BLaER1 (cell line): Measurements from ENCODE around the gene OGFR.

Experiments
- H3K27ac ChIP-seq: shearing (Covaris generic); formaldehyde crosslinking; 2 replicates; pipeline ENCODE4 v1.8.1; 2022
- H3K27me3 ChIP-seq: shearing (Covaris generic); formaldehyde crosslinking; 2 replicates; pipeline ENCODE4 v1.8.1; 2022
- H3K36me3 ChIP-seq: shearing (Covaris generic); formaldehyde crosslinking; 2 replicates; pipeline ENCODE4 v1.8.1; 2022
- H3K4me1 ChIP-seq: shearing (Covaris generic); formaldehyde crosslinking; 2 replicates; pipeline ENCODE4 v1.8.1; 2022
- H3K4me2 ChIP-seq: shearing (Covaris generic); formaldehyde crosslinking; 2 replicates; pipeline ENCODE4 v1.8.1; 2022
- H3K4me3 ChIP-seq: shearing (Covaris generic); formaldehyde crosslinking; 2 replicates; pipeline ENCODE4 v1.8.1; 2022
- H3K9ac ChIP-seq: shearing (Covaris generic); formaldehyde crosslinking; 2 replicates; pipeline ENCODE4 v1.8.1; 2022
- H3K9me3 ChIP-seq: shearing (Covaris generic); formaldehyde crosslinking; 2 replicates; pipeline ENCODE4 v1.8.1; 2022
- H4K20me1 ChIP-seq: shearing (Covaris generic); formaldehyde crosslinking; 2 replicates; pipeline ENCODE4 v1.8.1; 2022
- Cebpa-rat ChIP-seq: shearing (Covaris generic); IDR thresholded peaks from 2 replicates; pipeline ENCODE4 v1.8.1; 2022

Gene OGFR

DNA sequence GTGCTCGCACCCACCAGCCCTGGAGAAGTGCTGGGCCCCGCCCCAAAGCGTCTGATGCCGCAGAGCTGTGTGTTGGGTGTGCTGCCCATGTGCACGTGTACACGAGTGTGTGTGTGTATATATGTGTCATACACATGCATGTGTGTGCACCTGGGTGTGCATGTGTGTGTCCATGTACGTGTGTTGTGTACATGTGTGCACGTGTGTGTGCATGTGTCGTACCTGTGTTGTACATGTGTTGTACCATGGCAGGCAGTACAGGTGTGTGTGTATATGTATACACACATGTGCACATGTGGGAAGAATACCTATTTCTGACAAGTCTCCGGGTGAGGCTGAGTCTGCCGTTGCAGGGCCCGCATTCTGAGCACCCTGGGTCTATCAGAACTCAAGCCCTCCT is 14.6 kb upstream of the OGFR start:
- Histone ChIP-seq H3K27ac (no peak overlapping the region), H3K9ac (no peak overlapping the region), H4K20me1 (no peaks in the 10 kb centered on the region), H3K4me3 (no peak overlapping the region), H3K4me1 (peaks cover 93% of the 10 kb centered on the region), H3K4me2 (peak overlapping the region; percentile 90), H3K9me3 (no peaks in the 10 kb centered on the region), H3K27me3 (no peaks in the 10 kb centered on the region), H3K36me3 (no peaks in the 10 kb centered on the region)
- TF ChIP-seq Cebpa-rat = no peak

DNA sequence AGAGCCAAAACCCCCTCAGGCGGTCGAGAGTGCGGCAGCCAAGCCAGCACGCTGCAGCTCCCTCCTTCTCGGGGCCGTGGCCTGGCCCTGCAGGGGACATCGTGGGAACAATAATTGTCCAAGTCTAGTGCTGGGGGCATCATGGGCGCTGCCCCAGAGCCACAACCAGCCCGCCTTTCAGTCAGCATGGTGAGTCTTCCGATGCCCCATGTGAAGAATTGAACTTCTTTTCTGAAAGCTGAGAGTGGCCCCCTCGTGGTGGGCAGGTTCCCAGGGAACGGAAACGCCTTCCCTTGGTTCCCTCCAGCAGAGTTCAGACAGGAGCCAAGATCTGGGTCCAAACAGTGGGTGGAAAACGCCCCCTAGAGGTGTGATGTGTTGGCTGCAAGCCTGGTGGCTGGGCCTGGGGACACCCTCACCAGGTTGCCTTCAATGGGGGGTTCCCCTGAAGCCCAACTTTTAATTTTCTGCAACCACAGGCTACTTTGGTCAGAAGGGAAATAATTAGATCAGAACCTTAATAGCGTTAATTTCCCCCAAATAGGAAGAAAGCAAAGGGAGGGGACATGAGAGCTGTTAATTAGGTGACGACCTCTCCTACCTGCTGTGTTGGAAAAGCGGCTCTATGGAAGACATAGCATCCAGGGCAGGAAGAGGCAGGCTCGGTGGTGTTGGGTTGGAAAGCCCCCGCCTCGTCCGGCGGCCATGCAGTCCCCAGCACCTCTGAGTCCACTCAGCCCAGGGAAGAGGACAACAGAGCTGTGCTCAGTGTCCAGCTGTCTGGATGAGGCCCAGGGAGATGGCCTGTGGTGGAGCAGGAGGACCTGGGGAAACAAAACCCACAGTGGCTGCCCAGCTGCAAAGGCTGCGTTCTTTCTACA is 13.1 kb upstream of the OGFR start:
- Histone ChIP-seq H4K20me1 (no peaks in the 10 kb centered on the region), H3K9me3 (no peaks in the 10 kb centered on the region), H3K9ac (no peak overlapping the region), H3K27ac (no peak overlapping the region), H3K4me3 (no peak overlapping the region), H3K27me3 (no peaks in the 10 kb centered on the region), H3K4me1 (peaks cover 89% of the 10 kb centered on the region), H3K4me2 (peak overlapping the region; percentile 46), H3K36me3 (no peaks in the 10 kb centered on the region)
- TF ChIP-seq Cebpa-rat = no peak

- Histone ChIP-seq H3K9me3 (no peaks in the 10 kb centered on the region), H3K36me3 (peaks cover under 1% of the 10 kb centered on the region; the same call in 1 of the 2 replicates), H3K27me3 (no peaks in the 10 kb centered on the region), H3K4me2 (peak overlapping the region; percentile 62), H3K9ac (no peak overlapping the region; the same call in 1 of the 2 replicates), H4K20me1 (peaks cover 4% of the 10 kb centered on the region), H3K4me3 (no peak overlapping the region), H3K4me1 (peaks cover 86% of the 10 kb centered on the region), H3K27ac (no peak overlapping the region)
- TF ChIP-seq Cebpa-rat = no peak
Observed at GRCh38 chr20:62792182-62792939, 12.3 kb upstream of the OGFR start.

- no peak overlapping the region for H3K4me3 ChIP-seq
- H3K27me3 ChIP-seq = no peaks in the 10 kb centered on the region
- no peaks in the 10 kb centered on the region for H3K9me3 ChIP-seq
- H3K27ac ChIP-seq = peak overlapping the region; percentile 55
- H3K36me3 ChIP-seq = peaks cover 9% of the 10 kb centered on the region
- no peak overlapping the region; the same call in 1 of the 2 replicates for H3K9ac ChIP-seq
- peaks cover 86% of the 10 kb centered on the region for H3K4me1 ChIP-seq
- no peak for TF ChIP-seq Cebpa-rat
- H4K20me1 ChIP-seq = peaks cover 12% of the 10 kb centered on the region
- H3K4me2 ChIP-seq = peak overlapping the region; percentile 62
Observed at GRCh38 chr20:62792940-62793756, 11.5 kb upstream of the OGFR start.

DNA sequence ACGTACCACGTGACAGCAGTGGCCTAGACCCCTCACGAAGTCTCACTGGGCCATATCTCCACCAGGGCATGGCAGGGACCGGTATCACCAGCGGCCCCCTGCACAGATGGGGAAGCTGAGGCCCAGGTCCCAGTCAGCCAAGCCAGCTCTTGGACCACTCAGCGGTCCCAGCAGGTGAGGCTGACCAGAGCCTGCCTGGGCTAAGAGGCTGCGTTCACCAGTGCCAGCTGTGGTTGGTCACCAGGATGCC is 11.0 kb upstream of the OGFR start:
- H4K20me1 ChIP-seq = peaks cover 17% of the 10 kb centered on the region
- no peak overlapping the region for H3K9ac ChIP-seq
- H3K4me1 ChIP-seq = peaks cover 86% of the 10 kb centered on the region
- peaks cover 14% of the 10 kb centered on the region for H3K36me3 ChIP-seq
- H3K4me3 ChIP-seq = no peak overlapping the region
- no peak for TF ChIP-seq Cebpa-rat
- H3K9me3 ChIP-seq = no peaks in the 10 kb centered on the region
- no peaks in the 10 kb centered on the region for H3K27me3 ChIP-seq
- peak overlapping the region; percentile 62 for H3K4me2 ChIP-seq
- peak overlapping the region; percentile 55 for H3K27ac ChIP-seq

- H3K4me1 ChIP-seq = peaks cover 86% of the 10 kb centered on the region
- H3K4me3 ChIP-seq = peak overlapping the region; percentile 73
- peak overlapping the region; percentile 99 for H3K4me2 ChIP-seq
- H3K27ac ChIP-seq = peak overlapping the region; percentile 90
- H3K36me3 ChIP-seq = peaks cover 19% of the 10 kb centered on the region
- peak overlapping the region; percentile 87 for H3K9ac ChIP-seq
- no peaks in the 10 kb centered on the region for H3K9me3 ChIP-seq
- no peak for TF ChIP-seq Cebpa-rat
- H4K20me1 ChIP-seq = peaks cover 22% of the 10 kb centered on the region
- H3K27me3 ChIP-seq = no peaks in the 10 kb centered on the region
Observed at GRCh38 chr20:62794007-62794724, 10.5 kb upstream of the OGFR start.

GRCh38 chr20:62795023-62795761 is 9.4 kb upstream of the OGFR start:
- no peaks in the 10 kb centered on the region for H3K27me3 ChIP-seq
- peaks cover 29% of the 10 kb centered on the region for H3K36me3 ChIP-seq
- peaks cover 80% of the 10 kb centered on the region for H3K4me1 ChIP-seq
- TF ChIP-seq Cebpa-rat = no peak
- H3K9ac ChIP-seq = peak overlapping the region; percentile 87
- peak overlapping the region; percentile 73 for H3K4me3 ChIP-seq
- H3K27ac ChIP-seq = peak overlapping the region; percentile 90
- H3K9me3 ChIP-seq = no peaks in the 10 kb centered on the region
- peak overlapping the region; percentile 99 for H3K4me2 ChIP-seq
- H4K20me1 ChIP-seq = peaks cover 32% of the 10 kb centered on the region

DNA sequence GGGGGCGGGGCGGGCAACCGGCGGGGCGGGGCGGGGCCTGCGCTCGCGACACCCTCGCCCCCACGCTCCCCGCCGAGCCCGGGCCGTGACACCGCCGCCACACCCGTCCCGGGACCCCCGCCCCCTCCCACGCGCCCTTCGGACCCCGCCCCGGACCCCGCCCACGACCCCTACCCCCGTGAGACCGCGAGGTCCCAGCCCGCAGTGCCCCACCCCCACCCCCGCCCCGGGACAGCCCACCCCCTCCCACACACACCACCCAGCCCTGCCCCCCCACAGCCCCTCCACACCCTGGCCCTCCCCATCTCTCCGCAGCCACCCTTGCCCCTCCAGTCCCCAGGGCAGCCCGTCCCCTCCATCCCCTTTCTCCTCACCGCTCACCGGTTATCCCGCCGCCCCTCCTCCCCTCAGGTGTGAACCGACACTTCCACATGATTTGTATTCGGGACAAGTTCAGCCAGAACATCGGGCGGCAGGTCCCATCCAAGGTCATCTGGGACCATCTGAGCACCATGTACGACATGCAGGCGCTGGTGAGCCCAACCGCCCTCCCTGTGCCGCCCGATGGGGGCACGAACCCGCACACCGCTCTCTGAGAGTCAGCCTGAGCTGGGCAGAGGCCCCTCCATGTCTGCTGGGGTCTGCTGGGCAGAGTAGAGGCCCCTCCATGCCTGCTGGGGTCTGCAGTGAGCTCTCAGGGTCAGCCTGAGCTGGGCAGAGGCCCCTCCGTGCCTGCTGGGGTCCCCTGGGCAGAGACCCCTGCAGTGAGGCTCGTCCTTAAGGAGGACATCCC is 7.7 kb upstream of the OGFR start:
- Histone ChIP-seq H3K36me3 (peaks cover 46% of the 10 kb centered on the region), H3K4me2 (peak overlapping the region; percentile 82), H3K4me1 (peaks cover 67% of the 10 kb centered on the region), H3K27me3 (no peaks in the 10 kb centered on the region), H3K9me3 (no peaks in the 10 kb centered on the region), H3K9ac (peak overlapping the region; percentile 87), H3K4me3 (peak overlapping the region; percentile 73), H4K20me1 (peaks cover 38% of the 10 kb centered on the region), H3K27ac (peak overlapping the region; percentile 90)
- no peak for TF ChIP-seq Cebpa-rat
